ENCODE results near the gene COL18A1. TPM values are rescaled to one million over a fixed set of nuclear protein-coding genes. Genes with fewer than 3 reads are reported as not detected.

Gene COL18A1
- total and polyA plus RNA-seq, 9 of the 15 experiments (the other 6 are each of a cell fraction or from before 2014, with no cell fraction given), result 0.14 to 16.4 (median 2.0) TPM

DNA sequence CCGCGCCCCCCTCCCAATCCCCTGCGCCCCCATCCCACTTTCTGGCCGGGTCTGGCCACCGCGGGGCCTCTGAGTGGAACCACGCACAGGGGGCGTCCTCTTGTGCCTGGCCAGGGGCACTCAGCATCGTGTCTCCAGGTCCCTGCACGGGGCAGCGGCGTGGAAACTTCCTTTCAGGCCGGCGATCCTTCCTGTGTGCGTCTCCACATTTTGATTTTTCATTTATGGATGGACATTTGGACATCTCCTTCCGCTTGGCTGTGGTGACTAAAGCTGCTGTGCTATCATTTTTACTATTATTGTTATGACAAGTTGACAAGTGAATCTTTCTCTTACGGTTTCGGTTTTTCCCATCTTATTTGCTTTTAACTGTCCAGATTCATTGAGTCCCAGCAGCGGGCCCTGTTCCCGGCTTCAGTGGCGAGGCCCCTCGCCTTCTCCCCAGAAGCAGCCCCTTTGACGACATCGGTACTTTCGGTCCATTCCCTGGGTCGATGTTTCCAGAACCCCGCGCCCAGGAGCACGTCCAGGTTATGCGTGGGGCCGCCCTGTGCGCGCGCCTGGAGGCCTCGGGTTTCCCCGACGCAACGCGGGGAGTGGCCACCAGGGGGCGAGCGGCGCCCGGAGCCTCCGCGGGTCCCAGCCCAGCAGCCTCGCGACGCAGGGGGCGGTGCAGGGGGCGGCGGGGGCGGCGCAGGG is 149.7 kb downstream of the COL18A1 start (continued):
- TF ChIP-seq, protein P1, sequence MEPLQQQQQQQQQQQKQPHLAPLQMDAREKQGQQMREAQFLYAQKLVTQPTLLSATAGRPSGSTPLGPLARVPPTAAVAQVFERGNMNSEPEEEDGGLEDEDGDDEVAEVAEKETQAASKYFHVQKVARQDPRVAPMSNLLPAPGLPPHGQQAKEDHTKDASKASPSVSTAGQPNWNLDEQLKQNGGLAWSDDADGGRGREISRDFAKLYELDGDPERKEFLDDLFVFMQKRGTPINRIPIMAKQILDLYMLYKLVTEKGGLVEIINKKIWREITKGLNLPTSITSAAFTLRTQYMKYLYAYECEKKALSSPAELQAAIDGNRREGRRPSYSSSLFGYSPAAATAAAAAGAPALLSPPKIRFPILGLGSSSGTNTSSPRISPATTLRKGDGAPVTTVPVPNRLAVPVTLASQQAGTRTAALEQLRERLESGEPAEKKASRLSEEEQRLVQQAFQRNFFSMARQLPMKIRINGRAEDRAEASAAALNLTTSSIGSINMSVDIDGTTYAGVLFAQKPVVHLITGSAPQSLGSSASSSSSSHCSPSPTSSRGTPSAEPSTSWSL (CRISPR knock-in tag; IDR thresholded peaks at IDR 0.05; ENCODE audit: borderline replicate concordance), result no peak
- TF ChIP-seq NR1H2 (CRISPR knock-in tag; IDR thresholded peaks at IDR 0.05), result no peak
- TF ChIP-seq, protein P2, sequence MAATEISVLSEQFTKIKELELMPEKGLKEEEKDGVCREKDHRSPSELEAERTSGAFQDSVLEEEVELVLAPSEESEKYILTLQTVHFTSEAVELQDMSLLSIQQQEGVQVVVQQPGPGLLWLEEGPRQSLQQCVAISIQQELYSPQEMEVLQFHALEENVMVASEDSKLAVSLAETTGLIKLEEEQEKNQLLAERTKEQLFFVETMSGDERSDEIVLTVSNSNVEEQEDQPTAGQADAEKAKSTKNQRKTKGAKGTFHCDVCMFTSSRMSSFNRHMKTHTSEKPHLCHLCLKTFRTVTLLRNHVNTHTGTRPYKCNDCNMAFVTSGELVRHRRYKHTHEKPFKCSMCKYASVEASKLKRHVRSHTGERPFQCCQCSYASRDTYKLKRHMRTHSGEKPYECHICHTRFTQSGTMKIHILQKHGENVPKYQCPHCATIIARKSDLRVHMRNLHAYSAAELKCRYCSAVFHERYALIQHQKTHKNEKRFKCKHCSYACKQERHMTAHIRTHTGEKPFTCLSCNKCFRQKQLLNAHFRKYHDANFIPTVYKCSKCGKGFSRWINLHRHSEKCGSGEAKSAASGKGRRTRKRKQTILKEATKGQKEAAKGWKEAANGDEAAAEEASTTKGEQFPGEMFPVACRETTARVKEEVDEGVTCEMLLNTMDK (IDR thresholded peaks at IDR 0.05; ENCODE audit: borderline replicate concordance, insufficient read depth, low read depth, low read length, poor library complexity, severe bottlenecking), result peak; percentile 76
- TF ChIP-seq TAF7 (tag; IDR thresholded peaks at IDR 0.05), result no peak
- 0 out of 2 replicates have a peak, but pooled peaks have one; percentile 20 for TF ChIP-seq GATAD2A (IDR thresholded peaks at IDR 0.05)
- TF ChIP-seq WHSC1 (IDR thresholded peaks at IDR 0.05; ENCODE audit: low read length), result no peak
- no peak for TF ChIP-seq ZBTB12 (CRISPR knock-in tag; IDR thresholded peaks at IDR 0.05)
- peak; percentile 89 for TF ChIP-seq ZBTB7A (IDR thresholded peaks at IDR 0.05; ENCODE audit: borderline replicate concordance, control insufficient read depth, low read depth, low read length)
- TF ChIP-seq KDM1A (IDR thresholded peaks at IDR 0.05), result peak; percentile 93 to 94
- no peak for TF ChIP-seq EP300 (IDR thresholded peaks at IDR 0.05; ENCODE audit: low read length)
- no peak for TF ChIP-seq E4F1 (CRISPR knock-in tag; IDR thresholded peaks at IDR 0.05; ENCODE audit: borderline replicate concordance)
- TF ChIP-seq CREM (IDR thresholded peaks at IDR 0.05; ENCODE audit: low read depth), result peak; percentile 72
- no peak for TF ChIP-seq STAT5A (IDR thresholded peaks at IDR 0.05; ENCODE audit: borderline replicate concordance, low read length)
- no peak for TF ChIP-seq ETV1 (tag; conservative IDR thresholded peaks at IDR 0.05; ENCODE audit: low read depth)
- no peak for TF ChIP-seq ELF2 (CRISPR knock-in tag; IDR thresholded peaks at IDR 0.05)
- TF ChIP-seq ZNF431 (CRISPR knock-in tag; IDR thresholded peaks at IDR 0.05), result no peak
- no peak for TF ChIP-seq ZNF586 (CRISPR knock-in tag; conservative IDR thresholded peaks at IDR 0.05)
- TF ChIP-seq KLF16 (IDR thresholded peaks at IDR 0.05), result no peak
- TF ChIP-seq BRD9 (IDR thresholded peaks at IDR 0.05; ENCODE audit: low read depth, partially characterized antibody), result no peak
